OCI-LY3 (cell line): ENCODE results near the gene LTA.

ENCODE experiments used
- H2AFZ ChIP-seq: fragments of 200-600, 300-600 bp; shearing (Covaris generic); 2 replicates; pipeline ENCODE4 v1.6.0; 2014; ENCODE audit warnings: antibody characterized with exemption, low read depth, low read length
- H3K27ac ChIP-seq: fragments of 200-600, 300-600 bp; sonication (generic); 2 replicates; pipeline ENCODE4 v1.5.1; 2014; ENCODE audit warnings: mild to moderate bottlenecking, low read length, moderate library complexity, mixed read lengths
- H3K27me3 ChIP-seq: fragments of 200-600, 300-600 bp; sonication (generic); 2 replicates; pipeline ENCODE4 v1.6.1; 2014; ENCODE audit warnings: low read depth, low read length, mixed read lengths
- H3K36me3 ChIP-seq: fragments of 200-600, 300-600 bp; sonication (generic); replicated peaks from 2 replicates; pipeline ENCODE3; 2014; ENCODE audit warnings: low read depth, low read length, mixed read lengths
- H3K4me1 ChIP-seq: fragments of 300-600, 200-600 bp; sonication (generic); 2 replicates; pipeline ENCODE4 v1.6.1; 2014; ENCODE audit warnings: low read length, mixed read lengths
- H3K4me2 ChIP-seq: fragments of 200-600, 300-600 bp; sonication (generic); 2 replicates; pipeline ENCODE4 v1.6.1; 2014; ENCODE audit warnings: low read length, mixed read lengths
- H3K4me3 ChIP-seq: fragments of 300-600, 200-600 bp; sonication (generic); 2 replicates; pipeline ENCODE4 v1.5.1; 2014; ENCODE audit warnings: antibody characterized with exemption, mild to moderate bottlenecking, low read length, moderate library complexity
- H3K79me2 ChIP-seq: fragments of 300-600, 200-600 bp; shearing (Covaris generic); 2 replicates; pipeline ENCODE4 v1.6.1; 2014; ENCODE audit warnings: mild to moderate bottlenecking, low read length, mixed read lengths
- H3K9ac ChIP-seq: fragments of 300-600, 200-600 bp; shearing (Covaris generic); 2 replicates; pipeline ENCODE4 v1.6.0; 2014; ENCODE audit warnings: mild to moderate bottlenecking, low read length, moderate library complexity
- H3K9me3 ChIP-seq: fragments of 200-600, 300-600 bp; shearing (Covaris generic); 2 replicates; pipeline ENCODE4 v1.6.1; 2014; ENCODE audit warnings: low read length, mixed read lengths; ENCODE audit not compliant: insufficient read depth
- H4K20me1 ChIP-seq: fragments of 200-600, 300-600 bp; sonication (generic); 2 replicates; pipeline ENCODE4 v1.6.1; 2016; ENCODE audit warnings: low read length, mixed read lengths; ENCODE audit not compliant: insufficient read depth
- EZH2phosphoT487 ChIP-seq: fragments of 200-600 bp; shearing (Covaris generic); IDR thresholded peaks from 2 replicates; pipeline ENCODE4 v1.6.1; 2018; ENCODE audit warnings: antibody characterized with exemption, mixed run types, low read depth
- TF ChIP-seq, protein P1 (sequence below): fragments of 200-600, 300-600 bp; sonication (generic); IDR thresholded peaks from 2 replicates; pipeline ENCODE4 v1.5.1; 2014; ENCODE audit warnings: antibody characterized with exemption, low read length, low read depth

LTA gene

GRCh38 chr6:31559958-31560696 lies 12.0 kb upstream of the LTA start:
- H3K4me1 ChIP-seq = peaks cover 86% of the 10 kb centered on the region

GRCh38 chr6:31560697-31561058 lies 11.4 kb upstream of the LTA start:
- peak overlapping the region; percentile 97 for H3K4me2 ChIP-seq
- H3K79me2 ChIP-seq = peaks cover 56% of the 10 kb centered on the region
- H3K4me1 ChIP-seq = peaks cover 88% of the 10 kb centered on the region
- H2AFZ ChIP-seq = no peak overlapping the region
- H3K4me3 ChIP-seq = peak overlapping the region; percentile 74
- H3K9ac ChIP-seq = peak overlapping the region; percentile 95
- peaks cover 8% of the 10 kb centered on the region for H3K36me3 ChIP-seq
- no peaks in the 10 kb centered on the region for H4K20me1 ChIP-seq
- no peaks in the 10 kb centered on the region for H3K9me3 ChIP-seq
- H3K27ac ChIP-seq = peak overlapping the region; percentile 100
- H3K27me3 ChIP-seq = no peaks in the 10 kb centered on the region
- no peak for TF ChIP-seq EZH2phosphoT487
- TF ChIP-seq, protein P1, sequence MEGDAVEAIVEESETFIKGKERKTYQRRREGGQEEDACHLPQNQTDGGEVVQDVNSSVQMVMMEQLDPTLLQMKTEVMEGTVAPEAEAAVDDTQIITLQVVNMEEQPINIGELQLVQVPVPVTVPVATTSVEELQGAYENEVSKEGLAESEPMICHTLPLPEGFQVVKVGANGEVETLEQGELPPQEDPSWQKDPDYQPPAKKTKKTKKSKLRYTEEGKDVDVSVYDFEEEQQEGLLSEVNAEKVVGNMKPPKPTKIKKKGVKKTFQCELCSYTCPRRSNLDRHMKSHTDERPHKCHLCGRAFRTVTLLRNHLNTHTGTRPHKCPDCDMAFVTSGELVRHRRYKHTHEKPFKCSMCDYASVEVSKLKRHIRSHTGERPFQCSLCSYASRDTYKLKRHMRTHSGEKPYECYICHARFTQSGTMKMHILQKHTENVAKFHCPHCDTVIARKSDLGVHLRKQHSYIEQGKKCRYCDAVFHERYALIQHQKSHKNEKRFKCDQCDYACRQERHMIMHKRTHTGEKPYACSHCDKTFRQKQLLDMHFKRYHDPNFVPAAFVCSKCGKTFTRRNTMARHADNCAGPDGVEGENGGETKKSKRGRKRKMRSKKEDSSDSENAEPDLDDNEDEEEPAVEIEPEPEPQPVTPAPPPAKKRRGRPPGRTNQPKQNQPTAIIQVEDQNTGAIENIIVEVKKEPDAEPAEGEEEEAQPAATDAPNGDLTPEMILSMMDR = no peak

More at GRCh38 chr6:31559958-31560696, 12.0 kb upstream of the LTA start:
- Histone ChIP-seq H3K27ac (peak overlapping the region; percentile 100), H3K4me3 (peak overlapping the region; percentile 74), H2AFZ (no peak overlapping the region), H3K4me2 (peak overlapping the region; percentile 97), H3K9ac (peak overlapping the region; percentile 95), H3K36me3 (peaks cover 8% of the 10 kb centered on the region), H3K27me3 (no peaks in the 10 kb centered on the region), H3K9me3 (no peaks in the 10 kb centered on the region), H3K79me2 (peaks cover 50% of the 10 kb centered on the region), H4K20me1 (no peaks in the 10 kb centered on the region)
- TF ChIP-seq, protein P1 = no peak
- no peak for TF ChIP-seq EZH2phosphoT487

DNA sequence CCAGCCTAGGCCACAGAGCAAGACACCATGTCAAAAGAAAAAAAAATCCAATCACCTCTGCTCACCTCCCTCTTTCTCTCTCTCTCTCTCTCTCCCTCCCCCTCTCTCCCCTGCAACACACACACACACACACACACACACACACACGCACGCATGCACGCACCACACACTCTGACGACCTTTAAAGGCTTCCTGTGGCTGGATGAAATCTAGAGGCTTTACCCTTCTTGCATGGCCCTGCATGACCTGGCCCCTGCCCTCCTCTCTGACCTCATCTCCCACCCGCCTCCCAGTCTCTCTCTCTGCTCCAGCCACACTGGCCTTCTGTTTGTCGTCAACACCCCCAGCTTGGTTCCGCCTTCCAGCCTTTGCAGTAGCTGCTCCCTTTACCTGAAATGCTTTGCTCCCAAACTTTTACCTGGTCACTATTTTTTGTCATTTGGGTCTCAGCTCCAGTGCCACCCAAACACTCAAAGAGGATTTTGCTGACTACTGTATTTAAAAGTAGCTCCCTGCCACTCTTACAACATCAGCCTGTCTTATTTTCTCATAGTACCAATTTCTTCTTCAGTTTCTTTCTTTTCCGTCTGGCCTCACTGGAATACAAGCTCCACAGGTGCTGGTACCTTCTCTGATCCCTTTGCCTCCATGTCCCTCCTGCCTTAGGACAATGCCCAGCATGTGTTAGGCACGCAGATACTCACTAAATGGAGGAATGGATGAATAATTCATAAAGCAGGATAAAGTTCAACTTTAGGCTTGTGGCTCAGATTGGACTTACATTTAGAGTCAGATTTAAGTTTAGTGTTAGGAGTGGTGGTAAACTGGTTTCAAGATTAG lies 4.3 kb upstream of the LTA start:
- peaks cover 4% of the 10 kb centered on the region for H3K36me3 ChIP-seq
- H2AFZ ChIP-seq = no peak overlapping the region
- peaks cover 72% of the 10 kb centered on the region for H3K4me1 ChIP-seq

More for the DNA sequence above, 4.3 kb upstream of the LTA start:
- Histone ChIP-seq H3K9ac (peak overlapping the region; percentile 84), H3K27me3 (no peaks in the 10 kb centered on the region), H3K79me2 (peaks cover 71% of the 10 kb centered on the region), H3K4me2 (peak overlapping the region; percentile 74), H3K4me3 (peak overlapping the region; percentile 62), H3K27ac (peak overlapping the region; percentile 100), H4K20me1 (no peaks in the 10 kb centered on the region), H3K9me3 (no peaks in the 10 kb centered on the region)
- no peak for TF ChIP-seq EZH2phosphoT487
- TF ChIP-seq, protein P1 = no peak
